NCI-H2107 treated with DMSO at 0.1 percent for 48 hours (cell line): ENCODE data around the gene PRDM13.

Experiments used
- DNase-seq: peaks from one replicate; lab custom pipeline; 2025; ENCODE audit not compliant: unreplicated experiment; lab: John Stamatoyannopoulos, UW

PRDM13 gene

DNA sequence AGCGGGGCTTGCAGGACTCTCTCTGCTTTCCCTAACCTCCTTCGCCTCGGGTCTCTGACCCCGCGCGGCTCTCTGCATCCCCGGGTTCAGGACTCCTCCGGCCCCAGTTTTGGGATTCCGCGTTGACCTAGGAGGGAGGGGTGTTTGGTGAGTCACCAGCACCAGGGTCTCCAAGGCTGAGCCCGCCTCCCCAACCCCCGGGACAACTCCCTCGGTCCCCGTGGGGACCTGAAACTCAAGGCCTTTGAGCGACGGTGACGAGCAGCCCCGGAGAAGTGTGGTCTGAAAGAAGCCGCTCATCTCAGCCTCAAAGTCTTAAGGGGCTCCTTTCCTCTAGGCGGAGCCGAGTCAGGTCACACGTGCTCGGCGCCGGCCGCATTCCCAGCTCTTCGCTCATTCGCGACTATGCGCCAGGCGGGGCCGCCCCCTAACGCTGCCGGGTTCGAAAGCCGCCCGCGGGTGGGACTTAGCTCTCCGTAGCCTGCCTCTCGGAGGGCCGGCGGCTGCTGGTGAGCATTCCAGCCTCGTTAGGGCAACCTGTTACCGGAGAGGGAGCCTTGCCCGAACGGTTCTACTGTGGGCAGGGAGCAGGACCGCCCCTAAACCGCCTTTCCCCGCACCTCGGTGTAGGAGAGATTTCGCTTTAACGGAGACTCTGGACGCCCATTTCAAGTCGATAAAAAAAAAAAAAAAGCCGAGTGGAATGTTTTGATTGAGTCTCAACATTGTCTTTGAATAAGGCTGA lies 3.0 kb upstream of the PRDM13 start:
- DNase-seq, result no peak

- DNase-seq, result no peak
Observed at GRCh38 chr6:99604166-99605073, 2.2 kb upstream of the PRDM13 start.

- DNase-seq, result no peak
Observed at GRCh38 chr6:99605074-99605734, 1.4 kb upstream of the PRDM13 start.

DNA sequence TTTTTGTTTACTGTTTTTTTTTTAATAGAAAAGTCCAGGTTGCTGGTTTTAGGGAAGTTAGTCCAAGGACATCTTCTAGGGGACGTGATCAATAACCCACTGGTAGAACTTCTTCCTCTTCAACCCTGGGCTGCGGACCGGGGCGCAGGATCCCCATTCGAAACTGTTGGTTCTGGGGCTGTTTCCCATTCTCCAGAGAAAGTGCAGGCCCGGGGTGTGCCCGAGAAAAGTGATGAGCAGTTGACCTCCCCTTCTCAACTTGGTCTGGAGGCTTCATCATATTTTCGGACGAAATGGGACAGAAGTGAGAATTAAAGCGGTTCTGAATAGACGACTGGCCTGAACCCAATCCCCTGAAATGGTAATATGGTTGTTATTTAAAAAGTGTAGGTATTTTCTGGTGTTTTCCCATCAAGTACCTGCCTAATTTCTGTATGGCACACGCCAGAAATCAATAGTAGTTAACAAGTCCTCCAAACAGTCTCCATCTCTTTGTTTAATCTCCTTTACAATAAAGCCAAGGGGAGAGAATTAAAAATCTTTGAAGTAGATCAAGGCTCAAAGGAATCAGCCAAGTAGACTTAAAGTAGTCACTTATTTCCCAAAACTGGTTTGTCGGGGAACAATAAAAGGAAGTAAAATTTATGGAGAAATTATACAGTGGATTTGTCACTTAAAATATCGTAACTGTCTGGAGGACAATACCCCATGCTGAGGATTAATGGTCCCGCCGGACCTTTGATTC lies 550 bp upstream of the PRDM13 start:
- no peak for DNase-seq

DNA sequence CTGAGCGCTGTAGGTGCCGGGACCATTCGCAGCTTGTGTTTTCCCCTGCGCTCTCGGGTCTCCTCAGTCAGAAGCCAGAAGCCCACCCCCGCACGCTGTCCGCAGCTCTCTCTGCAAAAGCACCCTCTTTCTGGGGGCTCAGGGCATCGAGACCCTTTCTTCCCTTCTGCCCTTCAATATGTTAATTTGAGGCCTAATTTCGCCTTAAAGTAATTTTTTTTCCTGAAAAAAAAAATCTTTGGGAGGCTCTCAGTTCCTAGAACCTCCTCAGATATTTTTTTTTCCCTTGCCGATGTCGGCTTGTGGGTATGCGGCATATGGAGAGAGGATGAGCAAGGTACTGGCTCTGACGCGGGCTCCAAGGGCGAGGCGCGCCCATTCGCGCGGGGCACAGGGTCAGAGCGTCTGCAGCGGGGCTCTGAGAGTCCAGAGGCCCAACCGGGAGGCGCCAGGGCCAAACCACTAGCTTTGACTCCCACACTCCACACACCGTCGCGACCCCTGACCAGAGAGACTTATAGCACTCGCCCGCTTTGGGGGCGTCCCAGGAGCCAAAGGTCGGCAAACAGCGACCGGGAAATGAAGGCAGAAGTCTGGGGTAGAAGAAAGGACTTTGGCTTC lies 893 bp downstream of the PRDM13 start:
- DNase-seq, result no peak

DNA sequence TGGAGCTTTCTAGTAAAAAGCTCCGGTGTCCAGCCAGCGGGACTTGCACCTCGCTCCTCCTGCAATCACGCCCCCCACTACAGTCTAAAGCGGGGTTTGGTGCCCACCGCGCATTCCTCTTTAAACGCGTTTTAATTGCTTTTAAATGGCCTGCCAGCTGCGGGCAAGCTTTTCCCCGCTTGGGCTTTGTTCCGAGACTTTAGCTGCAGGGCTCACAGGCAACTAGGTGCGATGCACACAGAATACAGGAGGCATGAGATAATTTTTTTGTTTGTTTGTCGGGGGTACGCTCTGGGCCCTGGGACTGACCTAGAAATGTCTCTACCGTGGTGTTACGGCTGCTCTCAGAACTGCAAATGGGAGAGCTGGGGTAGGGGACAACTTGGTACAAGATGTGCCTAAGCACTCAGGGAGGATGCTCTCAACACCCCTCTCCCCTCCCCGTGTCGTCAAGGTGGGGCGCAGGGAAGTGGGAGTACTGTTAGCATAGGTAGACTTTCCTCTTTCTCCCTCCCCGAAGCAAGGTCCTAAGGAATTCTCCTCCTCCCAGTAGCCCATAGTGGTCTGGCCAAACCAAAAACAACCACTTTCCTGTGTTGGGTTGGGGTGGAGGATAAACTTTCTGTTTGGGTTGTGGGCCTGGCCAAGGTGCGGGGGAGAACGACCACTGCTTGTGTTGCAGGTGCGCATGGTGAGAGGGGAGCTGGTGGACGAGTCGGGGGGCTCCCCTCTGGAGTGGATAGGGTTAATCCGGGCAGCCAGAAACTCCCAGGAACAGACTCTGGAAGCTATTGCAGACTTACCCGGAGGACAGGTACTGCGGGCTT lies 1.6 kb downstream of the PRDM13 start:
- DNase-seq, result no peak

- no peak for DNase-seq
Observed at GRCh38 chr6:99608886-99609482, 2.4 kb downstream of the PRDM13 start.

GRCh38 chr6:99609905-99610489 lies 3.4 kb downstream of the PRDM13 start:
- no peak for DNase-seq

DNA sequence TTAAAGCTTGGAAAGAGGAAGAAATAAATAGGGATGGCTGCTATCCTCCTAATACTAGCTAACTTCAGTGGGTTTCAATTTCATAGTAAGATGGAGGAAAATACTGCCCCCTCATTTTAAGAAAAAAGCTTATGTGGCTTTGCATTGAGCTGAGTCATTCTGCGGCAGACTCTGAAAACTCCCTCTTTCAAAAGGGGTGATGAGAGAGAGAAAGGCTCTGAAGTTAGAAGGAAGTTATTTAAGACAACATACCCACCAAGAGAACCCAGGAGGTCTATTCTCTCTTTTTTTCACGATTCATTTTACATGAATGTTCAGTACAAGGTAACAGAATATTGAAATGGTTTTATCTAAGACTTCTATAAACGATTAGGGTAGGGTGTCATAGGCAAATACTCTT lies 4.5 kb downstream of the PRDM13 start:
- no peak for DNase-seq

GRCh38 chr6:99612551-99613408 lies 6.1 kb downstream of the PRDM13 start:
- DNase-seq, result no peak

DNA sequence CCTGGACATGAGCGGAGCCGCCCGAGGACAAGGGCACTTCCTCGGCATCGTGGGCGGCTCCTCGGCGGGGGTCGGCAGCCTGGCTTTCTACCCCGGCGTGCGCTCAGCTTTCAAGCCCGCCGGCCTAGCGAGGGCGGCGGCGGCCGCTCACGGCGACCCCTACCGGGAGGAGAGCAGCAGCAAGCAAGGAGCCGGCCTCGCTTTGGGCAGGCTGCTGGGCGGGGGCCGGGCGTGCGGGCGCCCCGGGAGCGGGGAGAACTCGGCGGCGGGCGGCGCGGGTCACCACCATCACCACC lies 6.7 kb downstream of the PRDM13 start:
- DNase-seq, result no peak

DNA sequence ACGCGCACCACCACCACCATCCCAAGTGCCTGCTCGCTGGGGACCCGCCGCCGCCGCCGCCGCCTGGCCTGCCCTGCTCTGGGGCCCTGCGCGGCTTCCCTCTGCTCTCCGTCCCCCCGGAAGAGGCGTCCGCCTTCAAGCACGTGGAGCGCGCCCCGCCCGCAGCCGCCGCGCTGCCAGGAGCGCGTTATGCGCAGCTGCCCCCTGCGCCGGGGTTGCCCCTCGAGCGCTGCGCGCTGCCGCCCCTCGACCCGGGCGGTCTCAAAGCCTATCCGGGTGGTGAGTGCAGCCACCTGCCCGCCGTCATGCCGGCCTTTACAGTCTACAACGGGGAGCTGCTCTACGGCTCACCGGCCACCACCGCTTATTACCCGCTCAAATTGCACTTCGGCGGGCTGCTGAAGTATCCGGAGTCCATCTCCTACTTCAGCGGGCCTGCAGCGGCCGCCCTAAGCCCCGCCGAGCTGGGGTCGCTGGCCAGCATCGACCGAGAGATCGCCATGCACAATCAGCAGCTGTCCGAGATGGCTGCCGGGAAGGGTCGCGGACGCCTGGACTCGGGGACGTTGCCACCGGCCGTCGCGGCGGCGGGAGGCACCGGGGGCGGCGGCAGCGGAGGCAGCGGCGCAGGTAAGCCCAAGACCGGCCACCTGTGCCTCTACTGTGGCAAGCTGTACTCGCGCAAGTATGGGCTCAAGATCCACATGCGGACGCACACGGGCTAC lies 7.2 kb downstream of the PRDM13 start:
- DNase-seq, result no peak

GRCh38 chr6:99614430-99615186 lies 8.0 kb downstream of the PRDM13 start:
- no peak for DNase-seq

GRCh38 chr6:99617131-99617530 lies 10.5 kb downstream of the PRDM13 start:
- no peak for DNase-seq

DNA sequence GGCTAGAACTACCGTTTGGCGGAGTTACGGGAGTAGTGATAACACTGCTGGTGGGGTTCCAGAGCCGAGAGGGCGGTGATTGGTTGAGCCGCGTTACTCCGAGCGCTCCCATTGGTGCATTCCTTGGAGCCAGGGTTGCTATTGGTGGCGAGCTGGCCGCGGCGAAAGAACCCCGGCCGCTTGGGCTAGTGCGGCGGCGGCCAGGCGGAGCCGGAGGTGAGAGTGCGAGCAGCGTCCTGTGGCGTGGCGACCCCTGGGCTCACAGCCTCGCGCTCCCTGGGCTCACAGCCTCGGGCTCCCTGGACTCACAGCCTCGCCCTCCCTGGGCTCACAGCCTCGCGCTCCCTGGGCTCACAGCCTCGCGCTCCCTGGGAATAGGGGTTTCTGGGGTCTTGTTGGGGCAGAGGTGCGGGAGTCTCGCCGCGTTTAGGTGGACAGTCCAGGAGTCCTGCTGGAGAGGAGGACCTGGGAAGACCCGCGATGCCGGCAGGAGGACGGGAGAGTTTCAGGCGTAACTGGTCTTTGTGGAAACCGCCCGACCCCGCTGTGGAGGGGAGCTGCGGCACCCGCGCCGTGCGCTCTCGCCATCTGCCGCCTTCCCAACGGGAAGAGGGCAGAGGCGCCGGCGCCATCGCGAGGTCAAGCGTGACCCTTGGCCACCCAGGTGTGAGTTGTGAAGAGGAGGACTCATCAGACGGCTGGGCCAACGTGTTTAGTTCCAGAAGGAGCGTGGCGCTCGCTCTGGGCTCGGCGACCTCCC lies 12.2 kb downstream of the PRDM13 start:
- DNase-seq, result no peak

GRCh38 chr6:99619409-99619762 lies 12.8 kb downstream of the PRDM13 start:
- no peak for DNase-seq
